GM19239 (cell line): ENCODE data around the gene ADO.

Experiments
- DNase-seq: peaks from one replicate; pipeline ENCODE4 v3.0.0; 2011; ENCODE audit warnings: low spot score; ENCODE audit not compliant: insufficient read length
- FAIRE-seq: peaks from 2 replicates; lab custom pipeline; 2011; peaks lifted over from hg19 to GRCh38; lab: Jason Lieb, UNC

ADO gene

GRCh38 chr10:62816331-62817120 is 12.0 kb downstream of the ADO start, which contains the start of gene EGR2:
EGR2 (minus strand) TSS chr10:62816366; CDS start chr10:62816029, 337 bp downstream.
- DNase-seq = peak; percentile 94
- peak; percentile 99 for FAIRE-seq

DNA sequence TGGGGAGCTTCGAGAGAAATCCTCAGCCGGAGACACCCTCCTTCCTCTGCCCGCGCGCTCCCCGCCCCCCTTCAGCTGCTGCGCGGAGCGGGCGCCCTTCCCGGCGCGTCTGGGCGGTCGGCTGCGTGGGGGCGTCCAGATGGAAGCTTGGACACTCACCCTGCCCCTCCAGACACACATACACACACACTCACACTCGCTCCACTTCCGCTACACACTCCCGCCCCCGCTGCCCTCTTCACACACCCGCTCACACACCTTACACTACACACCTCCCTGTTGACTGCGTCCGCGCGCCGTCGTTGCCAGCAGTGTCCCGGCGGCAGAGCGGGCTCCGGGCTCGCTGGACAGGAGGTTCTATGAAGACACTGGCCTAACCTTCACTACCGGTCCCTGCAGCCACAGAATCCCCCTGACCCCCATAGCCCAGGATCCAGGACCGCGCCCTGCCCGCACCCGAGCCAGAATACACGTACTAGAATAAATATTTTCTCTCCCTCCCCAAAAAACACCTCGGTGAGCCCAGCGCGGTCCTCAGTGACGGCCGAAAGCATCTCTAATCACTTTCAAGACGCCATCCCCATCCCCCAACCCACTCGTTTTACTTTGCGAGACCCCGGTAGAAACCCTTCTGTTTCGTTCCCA is 12.7 kb downstream of the ADO start:
- DNase-seq (no peak), FAIRE-seq (peak; percentile 51)

DNA sequence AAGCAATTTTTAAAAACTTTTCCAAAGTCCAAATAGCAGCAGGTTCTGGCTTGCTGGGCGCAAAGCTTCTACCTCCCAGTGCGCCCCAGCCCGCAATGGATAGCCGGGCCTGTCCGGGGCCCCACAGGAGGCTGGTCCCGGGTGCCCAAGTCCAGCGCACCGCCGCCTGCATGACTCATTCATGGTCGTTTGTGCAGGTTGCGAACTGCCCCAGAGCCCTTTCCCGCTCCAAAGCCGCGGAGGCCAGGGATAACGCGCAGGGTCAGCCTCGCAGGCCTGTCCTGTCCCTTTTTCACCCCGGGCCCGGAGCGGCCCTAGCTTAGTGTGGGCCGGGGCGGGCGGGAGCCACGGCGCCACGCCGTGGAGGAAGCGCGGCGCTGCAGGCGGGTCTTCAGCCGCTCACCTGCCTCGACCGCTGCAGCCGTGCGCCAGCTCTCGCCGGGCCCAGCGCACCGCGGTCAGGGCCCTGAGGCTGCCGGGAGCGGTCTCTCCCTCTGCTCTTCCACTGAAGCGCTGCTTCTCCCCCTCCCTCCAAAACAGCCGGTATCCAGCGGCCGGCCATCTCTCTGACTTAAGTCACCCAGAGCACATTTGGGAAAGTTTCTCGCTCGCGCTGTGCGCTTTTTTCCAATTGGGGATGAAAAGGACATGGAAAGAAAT is 13.4 kb downstream of the ADO start:
- FAIRE-seq (peak; percentile 33), DNase-seq (peak; percentile 88)

DNA sequence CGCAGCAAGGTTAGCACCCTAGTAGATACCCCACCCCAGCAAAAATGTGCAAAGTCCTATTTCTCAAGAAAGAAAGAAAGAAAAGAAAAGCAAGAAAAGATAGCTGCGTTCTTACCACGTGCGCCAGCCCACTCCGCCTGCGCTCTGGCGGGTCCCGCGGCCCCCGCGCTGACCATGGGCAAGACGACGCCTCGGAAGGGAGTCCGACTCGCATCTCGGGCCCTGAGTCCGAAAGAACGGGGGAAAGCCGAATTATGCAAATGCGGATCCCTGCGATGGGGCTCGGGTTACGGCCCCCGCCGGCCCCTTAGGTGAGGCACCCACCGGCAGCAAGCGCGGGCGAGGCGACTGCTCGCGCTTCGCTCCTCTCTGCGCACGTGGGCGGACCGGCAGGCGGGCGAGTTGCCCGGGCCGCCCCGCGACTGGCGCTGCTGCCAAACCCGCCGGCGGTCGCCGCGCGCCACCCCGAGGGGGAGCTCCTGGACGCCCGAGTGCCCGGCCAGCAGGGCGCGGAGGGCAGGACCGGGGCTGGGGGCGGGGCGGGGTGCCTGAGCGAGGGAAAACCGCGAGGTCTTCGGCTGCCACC is 14.0 kb downstream of the ADO start:
- FAIRE-seq = peak; percentile 72
- DNase-seq = no peak

- no peak for DNase-seq
These were observed 14.8 kb downstream of the ADO start for GRCh38 chr10:62819141-62819920.

GRCh38 chr10:62820586-62820985 is 16.1 kb downstream of the ADO start:
- DNase-seq = no peak
- no peak for FAIRE-seq

More at GRCh38 chr10:62819141-62819920, 14.8 kb downstream of the ADO start:
- no peak for FAIRE-seq

- no peak for FAIRE-seq
- DNase-seq = no peak
These were observed 21.8 kb downstream of the ADO start for GRCh38 chr10:62826273-62826672.

DNA sequence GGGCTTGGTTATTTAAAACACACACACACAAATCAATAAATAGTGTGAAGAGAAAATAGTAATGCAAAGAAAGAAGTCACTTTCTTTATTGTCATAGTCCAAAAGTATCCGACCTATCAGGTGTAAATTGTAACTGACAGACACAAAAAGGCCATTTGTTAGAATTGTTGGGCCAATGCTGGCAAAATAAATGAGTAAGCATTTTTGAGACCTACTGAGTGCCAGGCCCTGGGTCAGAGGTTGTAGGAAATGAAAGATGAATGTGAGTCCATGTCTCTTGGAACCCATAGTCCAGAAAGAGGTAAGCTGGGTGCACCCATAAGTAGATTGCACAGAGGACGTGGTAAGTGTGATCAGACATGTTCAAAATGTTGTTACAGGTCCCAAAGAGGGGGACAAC is 25.1 kb downstream of the ADO start:
- DNase-seq = no peak
- no peak for FAIRE-seq

GRCh38 chr10:62830679-62831078 is 26.2 kb downstream of the ADO start:
- DNase-seq (no peak), FAIRE-seq (no peak)

GRCh38 chr10:62831346-62831745 is 26.8 kb downstream of the ADO start:
- no peak for DNase-seq
- no peak for FAIRE-seq

- FAIRE-seq (no peak), DNase-seq (no peak)
These were observed 35.1 kb downstream of the ADO start for GRCh38 chr10:62839590-62839989.

DNA sequence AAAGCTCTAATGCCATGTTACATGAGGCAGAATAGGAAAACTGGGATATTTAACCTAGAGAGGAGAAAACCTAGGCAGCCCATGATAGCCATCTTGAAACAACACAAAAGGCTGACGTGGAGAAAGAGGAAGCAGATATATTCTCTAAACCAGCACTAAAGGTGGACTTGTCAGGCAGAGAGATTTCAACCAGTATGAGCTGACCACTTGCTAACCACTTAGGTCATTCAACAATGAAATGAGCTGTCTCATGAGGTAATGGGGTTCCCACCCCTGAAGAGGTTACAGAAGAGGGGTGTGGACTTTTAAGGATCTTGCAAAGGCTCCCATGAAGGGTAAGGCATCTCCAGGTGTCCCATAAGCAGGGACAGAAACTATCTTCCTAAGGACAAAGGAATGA is 38.5 kb downstream of the ADO start:
- DNase-seq (no peak), FAIRE-seq (no peak)

DNA sequence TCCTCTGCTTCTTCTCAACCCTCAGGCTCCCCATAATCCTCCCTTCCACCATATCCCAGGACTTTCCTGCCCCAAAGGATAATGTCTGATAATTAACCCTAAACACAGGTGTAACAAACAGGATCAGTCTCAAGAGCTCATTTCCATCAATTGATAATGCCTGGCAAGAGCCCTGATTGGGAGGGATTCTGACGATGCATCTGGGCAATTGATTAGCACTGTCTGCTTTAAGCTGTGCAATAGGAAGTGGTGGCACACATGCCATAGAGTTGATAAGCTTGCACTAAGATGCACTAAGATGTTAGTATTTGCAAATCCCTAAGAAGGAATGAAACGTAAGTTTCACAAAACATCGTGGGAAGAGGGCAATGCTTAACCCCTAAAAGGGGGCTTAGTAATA is 39.1 kb downstream of the ADO start:
- no peak for DNase-seq
- FAIRE-seq = no peak

DNA sequence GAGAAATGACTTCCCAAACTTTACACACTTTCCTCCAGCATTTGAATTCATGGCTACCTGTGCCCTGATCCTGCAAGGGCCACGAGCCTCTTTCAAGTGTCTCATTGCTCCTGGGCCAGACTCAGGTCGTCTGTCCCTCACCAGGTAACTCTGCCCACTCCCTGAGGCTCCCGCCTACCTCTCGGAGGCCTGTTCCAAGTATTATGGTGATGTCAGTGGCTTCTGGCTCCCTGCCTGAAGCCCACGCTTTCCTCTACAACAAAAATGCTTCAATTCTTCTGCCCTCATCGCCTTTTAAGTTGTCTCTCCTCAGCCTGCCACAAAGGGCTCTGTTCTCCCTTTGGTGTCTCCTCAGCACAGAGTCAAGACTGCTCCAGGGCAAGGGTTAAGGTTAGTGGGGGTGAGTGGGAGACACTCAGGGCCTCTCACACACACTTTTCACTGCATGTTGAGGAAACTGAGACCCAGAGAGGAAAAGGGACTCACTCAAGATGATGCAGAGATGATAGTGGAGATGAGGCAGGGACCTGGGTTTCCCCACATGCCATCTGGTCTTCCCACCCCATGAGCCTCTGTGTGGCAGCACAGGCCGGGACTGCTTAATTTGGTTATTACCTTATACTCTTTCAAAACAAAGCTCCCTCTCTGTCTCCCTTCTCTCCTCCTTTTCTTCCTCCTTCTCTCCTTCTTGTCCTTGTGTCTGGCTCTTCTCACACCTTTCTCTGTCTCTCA is 39.9 kb downstream of the ADO start:
- FAIRE-seq (no peak), DNase-seq (no peak)

GRCh38 chr10:62847433-62847832 is 42.9 kb downstream of the ADO start:
- no peak for DNase-seq
- FAIRE-seq = no peak

DNA sequence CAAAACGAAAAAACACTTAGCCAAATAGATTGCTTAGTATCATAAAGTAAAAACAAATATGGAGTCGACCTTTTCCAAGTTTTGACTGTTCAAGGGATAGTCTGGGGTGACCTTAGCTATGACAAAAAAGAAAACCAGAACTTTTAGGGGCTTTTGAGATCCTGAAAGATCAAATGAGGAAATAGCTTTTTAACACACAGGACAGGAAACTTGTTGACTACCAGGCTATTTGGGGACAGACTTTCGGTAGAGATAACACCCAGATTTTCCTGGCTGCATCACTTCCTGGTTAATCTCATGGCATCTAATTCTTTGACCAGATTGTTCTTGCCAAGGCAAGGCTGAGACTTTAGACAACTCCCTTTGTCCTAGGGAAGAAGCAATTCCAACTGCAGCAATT is 46.1 kb downstream of the ADO start:
- DNase-seq = no peak
- peak; percentile 91 for FAIRE-seq

DNA sequence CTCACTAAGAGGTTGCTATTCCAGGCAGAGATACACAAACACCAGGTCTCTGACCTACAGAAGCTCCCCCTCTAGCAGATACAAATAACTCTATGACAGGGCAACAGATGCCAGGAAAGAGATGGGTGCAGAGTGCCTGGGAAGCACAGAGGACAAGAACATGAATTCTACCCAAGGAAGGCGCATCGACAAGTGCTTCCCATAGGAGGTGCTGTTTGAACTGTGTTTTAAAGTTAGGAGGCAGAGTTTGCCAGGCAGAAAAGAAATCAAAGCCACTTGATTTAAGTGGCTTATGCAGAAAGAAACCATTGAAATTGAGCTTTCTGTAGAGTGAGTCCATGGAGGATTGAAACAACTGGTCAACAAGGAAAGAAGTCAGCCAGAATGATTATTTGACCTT is 46.9 kb downstream of the ADO start:
- no peak for DNase-seq
- no peak for FAIRE-seq

GRCh38 chr10:62852961-62853702 is 48.6 kb downstream of the ADO start:
- DNase-seq (no peak), FAIRE-seq (peak; percentile 92)

DNA sequence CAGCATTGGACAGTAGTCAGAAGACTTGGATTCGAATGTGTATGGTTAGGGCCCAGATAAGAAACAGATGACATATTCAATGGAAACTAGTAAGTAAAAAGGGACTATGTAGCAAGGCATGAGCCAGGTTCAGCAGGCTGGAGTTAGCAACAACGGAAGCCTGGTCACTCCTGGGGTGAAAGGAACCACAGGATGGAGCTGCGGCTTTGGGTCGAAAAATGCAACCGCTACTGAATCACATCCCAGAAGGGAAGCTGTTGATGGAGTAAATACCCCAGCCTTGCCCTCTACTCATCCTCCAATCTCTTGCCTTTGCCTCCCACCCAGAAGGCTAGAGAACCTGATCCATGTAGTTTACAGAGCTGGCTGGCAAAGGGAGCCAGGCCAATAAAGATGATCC is 49.2 kb downstream of the ADO start:
- FAIRE-seq (peak; percentile 83), DNase-seq (no peak)
